Measurements from ENCODE around the gene GGT5.
"Not testable (repeated sequence)": the region's sequence is repeated elsewhere in the genome, so short reads cannot be mapped to it uniquely, and the experiment has no call there.

GGT5 gene

DNA sequence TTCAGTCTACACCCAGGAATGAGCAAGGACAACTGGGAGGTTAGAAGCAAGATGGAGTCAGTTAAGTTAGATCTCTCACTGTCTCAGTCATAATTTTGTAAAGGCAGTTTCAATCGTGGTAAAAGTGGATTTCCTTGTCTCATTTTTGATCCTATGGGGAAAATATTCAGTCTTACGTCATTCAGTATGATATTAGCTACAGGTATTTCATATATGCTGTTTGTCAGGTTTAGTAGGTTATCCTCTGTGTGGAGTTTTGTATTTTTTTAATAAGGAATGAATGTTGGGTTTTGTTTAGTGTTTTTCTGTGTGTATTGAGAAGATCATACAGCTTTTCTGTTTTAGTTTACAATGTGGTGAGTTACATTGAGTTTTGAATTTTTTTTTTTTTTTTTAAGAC lies 37.5 kb upstream of the GGT5 start:
- Histone ChIP-seq H3K4me1 (ENCODE audit: control insufficient read depth, insufficient read depth, low read length) (no peaks in the 10 kb centered on the region), H3K9me3 (ENCODE audit: control insufficient read depth, insufficient read depth, low read length) (no peaks in the 10 kb centered on the region), H3K4me3 (ENCODE audit: low read length) (no peak overlapping the region), H3K27me3 (ENCODE audit: control insufficient read depth, insufficient read depth, low read length) (no peaks in the 10 kb centered on the region), H3K27ac (ENCODE audit: low read length) (no peak overlapping the region), H3K36me3 (ENCODE audit: control insufficient read depth, insufficient read depth, low read length) (no peaks in the 10 kb centered on the region)
- WGBS (ENCODE audit: insufficient coverage, insufficient read length), result no CpG with 5 or more reads among the region's 2 CpGs
- no peak for DNase-seq (ENCODE audit: low read depth, low spot score)

DNA sequence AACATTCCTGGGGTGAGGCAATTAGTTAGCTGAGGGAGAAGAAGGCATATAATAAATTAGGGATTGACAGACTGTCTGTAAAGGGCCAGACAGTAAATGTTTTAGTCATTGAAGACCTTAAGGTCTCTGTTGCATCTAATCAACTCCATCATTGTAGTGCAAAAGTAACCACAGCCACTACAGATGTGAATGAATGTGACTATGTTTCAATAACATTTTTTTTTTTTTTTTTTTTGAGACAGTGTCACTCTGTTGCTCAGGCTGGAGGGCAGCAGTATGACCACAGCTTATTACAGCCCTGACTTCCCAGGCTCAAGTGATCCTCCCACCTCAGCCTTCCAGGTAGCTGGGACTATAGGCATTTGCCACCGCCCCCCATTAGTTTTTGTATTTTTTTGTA lies 35.5 kb upstream of the GGT5 start:
- not testable (repeated sequence) for DNase-seq (ENCODE audit: low read depth, low spot score); H3K9me3 ChIP-seq (ENCODE audit: control insufficient read depth, insufficient read depth, low read length); H3K4me1 ChIP-seq (ENCODE audit: control insufficient read depth, insufficient read depth, low read length); H3K27ac ChIP-seq (ENCODE audit: low read length); H3K4me3 ChIP-seq (ENCODE audit: low read length); H3K36me3 ChIP-seq (ENCODE audit: control insufficient read depth, insufficient read depth, low read length); H3K27me3 ChIP-seq (ENCODE audit: control insufficient read depth, insufficient read depth, low read length)
- WGBS (ENCODE audit: insufficient coverage, insufficient read length), result no CpG with 5 or more reads among the region's 1 CpG

DNA sequence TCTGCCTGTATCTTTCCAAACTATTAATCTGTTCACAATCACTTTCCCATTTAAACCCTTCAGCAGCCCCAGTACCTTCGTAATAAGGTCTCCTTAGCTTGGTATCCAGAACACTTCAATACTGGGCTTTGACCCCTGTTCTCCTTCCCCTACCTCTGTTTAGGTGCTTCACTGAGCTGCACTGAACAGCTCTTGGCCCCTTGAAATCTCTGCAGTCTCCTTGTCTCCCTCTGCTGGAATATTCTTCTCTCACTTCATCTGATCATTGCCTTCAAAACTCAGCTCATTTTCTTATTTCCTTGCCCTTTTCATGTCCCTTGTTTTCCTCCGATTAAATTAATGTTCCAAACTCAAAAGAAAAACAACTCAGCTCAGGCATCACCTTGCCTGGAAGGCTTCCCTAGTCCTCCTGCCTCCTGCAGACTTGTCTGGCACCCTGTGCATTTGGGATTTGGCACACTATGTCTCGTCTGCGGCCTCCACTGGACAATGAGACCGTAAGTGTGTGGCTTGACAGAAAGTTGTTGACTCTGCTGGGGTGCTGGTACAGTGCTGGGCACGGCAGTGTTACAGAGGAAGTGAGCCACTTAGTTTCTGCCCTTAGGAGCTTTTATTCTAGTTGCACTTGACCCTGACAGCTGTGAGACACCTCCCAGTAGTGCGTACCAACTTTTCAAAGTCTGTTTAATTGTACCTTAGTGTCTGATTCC lies 30.0 kb upstream of the GGT5 start:
- not testable (repeated sequence) for H3K4me3 ChIP-seq (ENCODE audit: low read length); H3K27ac ChIP-seq (ENCODE audit: low read length); DNase-seq (ENCODE audit: low read depth, low spot score); H3K4me1 ChIP-seq (ENCODE audit: control insufficient read depth, insufficient read depth, low read length); H3K36me3 ChIP-seq (ENCODE audit: control insufficient read depth, insufficient read depth, low read length); H3K27me3 ChIP-seq (ENCODE audit: control insufficient read depth, insufficient read depth, low read length); H3K9me3 ChIP-seq (ENCODE audit: control insufficient read depth, insufficient read depth, low read length)
- WGBS (ENCODE audit: insufficient coverage, insufficient read length), result no CpG with 5 or more reads among the region's 7 CpGs

DNA sequence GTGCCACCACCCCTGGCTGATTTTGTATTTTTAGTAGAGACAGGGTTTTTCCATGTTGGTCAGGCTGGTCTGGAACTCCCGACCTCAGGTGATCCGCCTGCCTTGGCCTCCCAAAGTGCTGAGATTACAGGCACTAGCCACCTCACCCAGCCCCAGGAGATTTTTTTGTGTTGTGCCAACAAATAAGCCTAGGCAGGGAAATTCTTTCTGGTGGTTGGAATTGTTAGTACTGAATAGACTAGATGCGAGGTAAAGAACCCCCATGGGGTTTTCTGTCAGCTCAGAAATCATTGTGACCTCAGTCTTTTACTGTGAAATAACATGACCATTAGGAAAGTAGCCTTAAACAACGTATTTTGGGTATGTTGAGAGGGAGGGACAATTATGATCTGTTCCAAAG lies 29.0 kb upstream of the GGT5 start:
- H3K9me3 ChIP-seq (ENCODE audit: control insufficient read depth, insufficient read depth, low read length); H3K4me1 ChIP-seq (ENCODE audit: control insufficient read depth, insufficient read depth, low read length); H3K36me3 ChIP-seq (ENCODE audit: control insufficient read depth, insufficient read depth, low read length); H3K27me3 ChIP-seq (ENCODE audit: control insufficient read depth, insufficient read depth, low read length); H3K4me3 ChIP-seq (ENCODE audit: low read length); DNase-seq (ENCODE audit: low read depth, low spot score); H3K27ac ChIP-seq (ENCODE audit: low read length): not testable (repeated sequence)
- no CpG with 5 or more reads among the region's 4 CpGs for WGBS (ENCODE audit: insufficient coverage, insufficient read length)

DNA sequence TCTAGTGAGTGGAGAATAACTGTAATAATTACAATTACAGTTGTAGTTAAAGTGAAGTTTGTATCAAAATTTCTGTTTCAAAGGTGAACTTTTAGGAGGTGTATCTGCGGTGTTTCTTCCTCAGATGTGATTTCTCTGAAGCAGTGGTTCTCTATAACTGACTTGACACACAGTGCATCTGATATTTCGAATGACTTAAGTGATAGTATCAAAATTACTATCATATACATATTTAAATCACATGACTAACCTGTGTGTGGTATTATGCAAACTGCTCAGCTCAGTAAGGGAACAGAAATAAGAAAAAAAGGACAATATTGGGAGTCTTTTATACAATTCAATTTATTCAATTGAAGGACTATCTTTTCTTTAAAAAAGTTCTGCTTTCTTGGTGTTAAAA lies 28.1 kb upstream of the GGT5 start:
- not testable (repeated sequence) for H3K36me3 ChIP-seq (ENCODE audit: control insufficient read depth, insufficient read depth, low read length); H3K4me3 ChIP-seq (ENCODE audit: low read length); H3K27me3 ChIP-seq (ENCODE audit: control insufficient read depth, insufficient read depth, low read length); H3K27ac ChIP-seq (ENCODE audit: low read length); H3K4me1 ChIP-seq (ENCODE audit: control insufficient read depth, insufficient read depth, low read length); H3K9me3 ChIP-seq (ENCODE audit: control insufficient read depth, insufficient read depth, low read length); DNase-seq (ENCODE audit: low read depth, low spot score)
- WGBS (ENCODE audit: insufficient coverage, insufficient read length), result no CpG with 5 or more reads among the region's 2 CpGs

DNA sequence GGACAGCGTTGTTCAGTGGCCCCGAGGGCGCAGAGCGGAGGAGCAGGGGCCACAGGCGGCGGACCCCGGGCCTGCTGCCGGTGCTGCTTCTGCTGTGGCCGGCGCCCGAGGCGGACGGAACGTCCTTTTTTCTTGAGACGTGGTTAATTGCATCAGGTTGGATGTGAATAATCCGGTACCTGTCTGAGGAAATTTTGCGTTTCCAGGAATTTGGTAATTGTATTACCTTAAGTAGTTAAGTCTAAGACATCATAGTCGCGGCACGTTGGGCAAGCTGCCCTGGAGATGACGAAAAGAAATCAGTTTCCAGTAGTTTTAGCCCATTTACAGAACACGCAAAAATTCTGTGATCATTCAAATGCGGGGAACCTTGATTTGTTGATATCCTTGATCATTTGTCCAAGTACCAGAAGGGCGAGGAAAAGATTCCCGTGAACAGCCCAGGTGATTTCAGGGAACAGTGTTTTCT lies 26.5 kb upstream of the GGT5 start:
- WGBS (ENCODE audit: insufficient coverage, insufficient read length), result no CpG with 5 or more reads among the region's 25 CpGs
- no peaks in the 10 kb centered on the region for H3K9me3 ChIP-seq (ENCODE audit: control insufficient read depth, insufficient read depth, low read length)
- H3K4me3 ChIP-seq (ENCODE audit: low read length), result peak overlapping the region; percentile 91
- no peak overlapping the region for H3K27ac ChIP-seq (ENCODE audit: low read length)
- H3K27me3 ChIP-seq (ENCODE audit: control insufficient read depth, insufficient read depth, low read length), result no peaks in the 10 kb centered on the region
- H3K4me1 ChIP-seq (ENCODE audit: control insufficient read depth, insufficient read depth, low read length), result no peaks in the 10 kb centered on the region
- no peak for DNase-seq (ENCODE audit: low read depth, low spot score)
- no peaks in the 10 kb centered on the region for H3K36me3 ChIP-seq (ENCODE audit: control insufficient read depth, insufficient read depth, low read length)

DNA sequence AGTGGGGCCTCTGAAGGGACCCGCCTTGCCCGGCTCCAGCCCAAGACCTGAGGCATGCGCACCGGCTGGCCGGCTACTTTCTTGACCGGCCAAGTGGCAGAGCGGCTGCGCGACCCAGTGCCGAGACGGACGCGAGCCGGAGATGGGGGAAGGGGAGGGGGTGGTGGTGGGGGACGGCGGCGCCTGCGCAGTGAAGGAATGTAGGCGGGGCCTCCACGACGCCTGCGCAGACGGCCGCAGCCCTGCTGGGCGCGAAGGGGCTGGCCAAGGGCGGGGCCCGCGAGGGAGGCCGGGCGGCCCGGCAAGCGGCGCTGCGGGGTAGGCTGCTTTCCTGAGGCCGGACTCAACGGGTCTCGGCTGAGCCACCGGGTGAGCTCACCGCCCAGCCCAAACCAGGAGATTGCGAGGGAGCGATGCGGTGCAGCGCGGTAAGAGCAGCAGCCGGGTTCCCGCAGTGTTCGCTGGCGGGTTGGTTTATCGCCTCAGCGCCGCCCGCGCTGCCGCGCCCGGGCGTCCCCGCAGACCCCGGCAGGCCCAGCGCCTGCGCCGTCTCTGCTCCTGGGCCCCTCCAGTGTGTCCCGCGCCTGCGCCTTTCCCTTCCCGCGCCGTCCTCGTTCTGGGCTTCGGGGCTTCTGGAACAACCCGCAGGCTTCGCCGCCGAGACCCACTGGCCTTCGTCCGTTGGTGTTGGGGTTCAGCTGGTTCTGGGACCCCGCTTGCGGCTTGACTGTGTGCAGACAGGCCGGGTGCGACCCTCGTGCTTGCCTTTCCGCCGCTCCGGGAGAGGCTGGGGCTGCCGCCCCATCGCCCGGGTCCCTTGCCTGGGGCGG lies 25.9 kb upstream of the GGT5 start, which contains the start of gene SPECC1L:
SPECC1L (plus strand) TSS at position 276 of the 830 bp plus-strand sequence. CDS start 31,401 bp downstream, outside the sequence.
- no peaks in the 10 kb centered on the region for H3K9me3 ChIP-seq (ENCODE audit: control insufficient read depth, insufficient read depth, low read length)
- WGBS (ENCODE audit: insufficient coverage, insufficient read length), result no CpG with 5 or more reads among the region's 89 CpGs
- H3K4me1 ChIP-seq (ENCODE audit: control insufficient read depth, insufficient read depth, low read length), result no peaks in the 10 kb centered on the region

DNA sequence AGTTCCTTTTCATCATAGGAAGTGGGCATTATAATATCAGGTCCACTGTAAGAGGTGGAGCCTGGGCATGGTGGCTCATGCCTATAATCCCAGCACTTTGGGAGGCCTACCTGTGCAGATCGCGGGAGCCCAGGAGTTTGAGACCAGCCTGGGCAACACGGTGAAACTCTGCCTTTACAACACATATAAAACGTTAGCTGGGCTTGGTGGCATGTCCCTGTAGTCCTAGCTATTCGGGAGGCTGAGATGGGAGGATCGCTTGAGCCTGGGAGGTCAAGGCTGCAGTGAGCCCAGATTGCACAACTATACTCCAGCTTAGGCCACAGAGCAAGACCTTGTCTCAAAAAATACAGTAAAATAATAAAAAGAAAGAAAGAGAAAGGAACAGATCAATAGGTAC lies 21.6 kb upstream of the GGT5 start:
- not testable (repeated sequence) for H3K9me3 ChIP-seq (ENCODE audit: control insufficient read depth, insufficient read depth, low read length); H3K36me3 ChIP-seq (ENCODE audit: control insufficient read depth, insufficient read depth, low read length); H3K4me3 ChIP-seq (ENCODE audit: low read length); H3K27ac ChIP-seq (ENCODE audit: low read length); H3K27me3 ChIP-seq (ENCODE audit: control insufficient read depth, insufficient read depth, low read length); H3K4me1 ChIP-seq (ENCODE audit: control insufficient read depth, insufficient read depth, low read length); DNase-seq (ENCODE audit: low read depth, low spot score)
- no CpG with 5 or more reads among the region's 6 CpGs for WGBS (ENCODE audit: insufficient coverage, insufficient read length)

More for the DNA sequence above, 25.9 kb upstream of the GGT5 start, which contains the start of gene SPECC1L:
- Histone ChIP-seq H3K27me3 (ENCODE audit: control insufficient read depth, insufficient read depth, low read length) (no peaks in the 10 kb centered on the region), H3K4me3 (ENCODE audit: low read length) (peak within 1 kb of the TSS; percentile 91), H3K36me3 (ENCODE audit: control insufficient read depth, insufficient read depth, low read length) (no peaks in the 10 kb centered on the region), H3K27ac (ENCODE audit: low read length) (no peak within 1 kb of the TSS)
- peak; percentile 76 for DNase-seq (ENCODE audit: low read depth, low spot score)

DNA sequence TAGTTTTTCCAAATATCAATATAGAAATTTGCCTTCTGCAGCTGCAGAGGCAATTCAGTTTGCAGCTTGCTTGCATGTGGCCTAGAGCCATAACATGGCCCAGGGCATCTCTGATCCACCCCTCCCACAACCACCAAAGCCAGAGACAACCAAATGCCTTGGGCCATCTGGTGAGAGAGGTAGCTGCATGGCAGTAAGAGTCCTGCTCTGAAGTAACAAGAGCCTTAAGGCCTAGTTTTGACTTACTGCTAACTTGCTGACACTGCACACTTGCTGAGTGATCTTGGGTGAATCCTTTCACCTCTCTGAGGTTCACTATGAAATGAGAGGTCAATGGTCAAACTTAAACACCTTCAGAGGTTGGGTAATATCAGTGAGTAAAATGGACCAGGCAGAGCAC lies 20.9 kb upstream of the GGT5 start:
- Histone ChIP-seq H3K9me3 (ENCODE audit: control insufficient read depth, insufficient read depth, low read length) (no peaks in the 10 kb centered on the region), H3K4me3 (ENCODE audit: low read length) (no peak overlapping the region), H3K36me3 (ENCODE audit: control insufficient read depth, insufficient read depth, low read length) (no peaks in the 10 kb centered on the region), H3K27ac (ENCODE audit: low read length) (no peak overlapping the region), H3K4me1 (ENCODE audit: control insufficient read depth, insufficient read depth, low read length) (no peaks in the 10 kb centered on the region), H3K27me3 (ENCODE audit: control insufficient read depth, insufficient read depth, low read length) (no peaks in the 10 kb centered on the region)
- DNase-seq (ENCODE audit: low read depth, low spot score), result no peak

DNA sequence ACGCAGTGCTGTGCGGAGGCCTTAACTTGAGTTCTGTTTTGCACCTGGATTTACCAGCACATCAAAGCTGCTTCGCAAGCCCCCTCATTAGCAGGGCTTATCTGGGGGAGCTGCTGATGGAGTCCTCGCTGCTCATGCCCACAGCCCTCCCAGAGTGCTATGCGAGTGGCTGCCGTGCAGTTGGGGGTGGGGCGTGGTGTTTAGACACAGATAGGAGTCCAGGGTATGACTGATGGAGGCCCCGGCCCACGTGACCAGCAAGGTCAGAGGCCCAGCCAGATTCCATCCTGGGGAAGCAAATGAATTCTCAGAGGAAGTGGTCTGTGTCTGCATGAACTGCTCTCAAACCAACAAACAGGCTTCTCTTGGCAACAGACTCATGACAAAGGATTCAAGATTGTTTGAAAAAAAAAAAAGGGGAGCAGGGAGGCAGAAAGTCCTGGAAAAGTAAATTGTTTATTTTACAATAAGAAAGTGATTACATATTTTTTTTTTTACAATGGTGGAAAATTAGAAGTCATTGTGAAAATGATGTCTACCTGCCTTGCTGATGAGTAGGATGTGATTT lies 19.5 kb upstream of the GGT5 start:
- H3K36me3 ChIP-seq (ENCODE audit: control insufficient read depth, insufficient read depth, low read length); H3K9me3 ChIP-seq (ENCODE audit: control insufficient read depth, insufficient read depth, low read length); DNase-seq (ENCODE audit: low read depth, low spot score); H3K4me1 ChIP-seq (ENCODE audit: control insufficient read depth, insufficient read depth, low read length); H3K4me3 ChIP-seq (ENCODE audit: low read length); H3K27ac ChIP-seq (ENCODE audit: low read length); H3K27me3 ChIP-seq (ENCODE audit: control insufficient read depth, insufficient read depth, low read length): not testable (repeated sequence)
- WGBS (ENCODE audit: insufficient coverage, insufficient read length), result no CpG with 5 or more reads among the region's 9 CpGs

Data from iPS DF 6.9 (cell line).